ENCODE results near the gene ADSS1.

GRCh38 chr14:104724981-104725771, 1.1 kb downstream of the ADSS1 start:
- TF ChIP-seq CTCF (optimal IDR thresholded peaks at IDR 0.05 in 1 of 3, IDR thresholded peaks at IDR 0.05 in 1 of 3, conservative IDR thresholded peaks at IDR 0.05 in 1 of 3; ENCODE audit: extremely low read depth in 1 of 3, insufficient read depth in 2 of 3, low read length in 3 of 3) = peak in 2 of 3 experiments; percentile 15 to 16
- no peak for TF ChIP-seq EZH2 (IDR thresholded peaks at IDR 0.05; ENCODE audit: low read length)

Data from keratinocyte (primary cell).